ENCODE measurements around the gene MYOCD. TPM values are rescaled to one million over a fixed set of nuclear protein-coding genes. Genes with fewer than 3 reads are reported as not detected.

MYOCD gene
- total and polyA plus RNA-seq, 2 of the 13 experiments (the other 11 are each of a cell fraction or from before 2014, with no cell fraction given): not detected

- no peak for TF ChIP-seq STAG1 (CRISPR knock-in tag; IDR thresholded peaks at IDR 0.05)
These were observed 149.0 kb downstream of the MYOCD start (continued) for GRCh38 chr17:12814718-12815117.

GRCh38 chr17:12815642-12816141, 150.0 kb downstream of the MYOCD start:
- Histone ChIP-seq H4K20me1 (ENCODE audit: insufficient read depth, low read length) (no peaks in the 10 kb centered on the region), H3K4me3 (replicated peaks in 1 of 3; ENCODE audit: insufficient read depth in 1 of 3, low read depth in 2 of 3, low read length in 3 of 3) (no peak overlapping the region), H3K36me3 (replicated peaks in 1 of 2; ENCODE audit: control insufficient read depth in 1 of 2, insufficient read depth in 2 of 2, low read length in 2 of 2) (no peaks in the 10 kb centered on the region), H3K4me2 (ENCODE audit: low read depth, low read length) (no peak overlapping the region), H3K27ac (ENCODE audit: extremely low read length, insufficient read depth, low read length) (no peak overlapping the region), H3K9me3 (ENCODE audit: low read length) (0 out of 2 replicates have a peak, but pooled peaks cover 15% of the 10 kb centered on the region), H2AFZ (ENCODE audit: low read length) (no peak overlapping the region), H3K4me1 (ENCODE audit: insufficient read depth, low read length) (no peaks in the 10 kb centered on the region), H3K27me3 (ENCODE audit: control insufficient read depth in 1 of 2, insufficient read depth in 2 of 2, low read length in 2 of 2) (no peaks in the 10 kb centered on the region), H3K9ac (ENCODE audit: insufficient read depth, low read depth, low read length) (no peak overlapping the region), H3K79me2 (ENCODE audit: insufficient read depth, low read length) (no peaks in the 10 kb centered on the region)
- intact Hi-C loops (cut with micrococcal nuclease; ENCODE audit: unreplicated experiment): no loop called here
- ChIA-PET POLR2A (no interaction called here), CTCF (ENCODE audit: low intra/inter-chr PET ratio, low total read pairs) (no interaction called here)
- FAIRE-seq (no peak), ATAC-seq (no peak), DNase-seq (ENCODE audit: low spot score) (no peak)
- no TSS peak for BruUV-seq (replicated peaks)
- in situ Hi-C loops (cut with HindIII; ENCODE audit: extremely low pct_ligation_motif_present, low pct_unique_long_range_greater_than_20kb): no loop called here
- TF ChIP-seq SPEN (CRISPR knock-in tag; IDR thresholded peaks at IDR 0.05; ENCODE audit: low read depth): no peak
- TF ChIP-seq SATB2 (CRISPR knock-in tag; IDR thresholded peaks at IDR 0.05): no peak
- TF ChIP-seq ZNF263 (CRISPR knock-in tag; IDR thresholded peaks at IDR 0.05): no peak
- no peak for TF ChIP-seq ZNF557 (CRISPR knock-in tag; IDR thresholded peaks at IDR 0.05)
- no peak for TF ChIP-seq LRRFIP1 (CRISPR knock-in tag; conservative IDR thresholded peaks at IDR 0.05)
- no peak for TF ChIP-seq ZNF724P (CRISPR knock-in tag; IDR thresholded peaks at IDR 0.05; ENCODE audit: borderline replicate concordance)
- no peak for TF ChIP-seq GMEB1 (CRISPR knock-in tag; IDR thresholded peaks at IDR 0.05; ENCODE audit: borderline replicate concordance)
- TF ChIP-seq WIZ (CRISPR knock-in tag; IDR thresholded peaks at IDR 0.05): no peak
- TF ChIP-seq ZBTB37 (CRISPR knock-in tag; IDR thresholded peaks at IDR 0.05): no peak
- no peak for TF ChIP-seq CEBPB (IDR thresholded peaks at IDR 0.05; ENCODE audit: borderline replicate concordance, low read depth, low read length)
- TF ChIP-seq MXD4 (CRISPR knock-in tag; IDR thresholded peaks at IDR 0.05): no peak
- TF ChIP-seq CENPBD1 (CRISPR knock-in tag; IDR thresholded peaks at IDR 0.05; ENCODE audit: borderline replicate concordance, low read depth): no peak
- TF ChIP-seq ZNF33B (CRISPR knock-in tag; IDR thresholded peaks at IDR 0.05): no peak
- no peak for TF ChIP-seq FOSL1 (CRISPR knock-in tag; IDR thresholded peaks at IDR 0.05; ENCODE audit: borderline replicate concordance)
- TF ChIP-seq ZNF138 (CRISPR knock-in tag; IDR thresholded peaks at IDR 0.05; ENCODE audit: low read depth): no peak
- TF ChIP-seq ZNF331 (CRISPR knock-in tag; IDR thresholded peaks at IDR 0.05): no peak
- no peak for TF ChIP-seq TGIF2 (CRISPR knock-in tag; IDR thresholded peaks at IDR 0.05)
- WGBS (ENCODE audit: low lambda C conversion rate): 10% methylated on average over 3 of the region's 3 CpGs

All from HepG2 (cell line).